Fibroblast of villous mesenchyme (primary cell): ENCODE data around the gene ARHGEF17. TPM values are rescaled to one million over a fixed set of nuclear protein-coding genes. Genes with fewer than 3 reads are reported as not detected.
"Not testable (repeated sequence)": the region's sequence is repeated elsewhere in the genome, so short reads cannot be mapped to it uniquely, and the experiment has no call there.

Experiments used
- DNase-seq: peaks from one replicate; pipeline ENCODE4 v3.0.0-alpha.2; 2010; ENCODE audit warnings: low read depth
- H3K4me3 ChIP-seq: 2 replicates; pipeline ENCODE4 v1.5.1; 2011; ENCODE audit warnings: low read depth, mild to moderate bottlenecking, low read length
- CTCF ChIP-seq: IDR thresholded peaks from 2 replicates; pipeline ENCODE4 v1.5.1; 2012; ENCODE audit warnings: low read depth, mild to moderate bottlenecking, low read length; ENCODE audit not compliant: insufficient read depth
- total RNA-seq: library from RNA; depleted of rRNA; stranded (reverse); fragments of >200 nt; gene quantifications from 2 replicates; pipeline ENCODE4 v1.2.3, GENCODE V29; 2012

The ARHGEF17 gene
- total RNA-seq, 1 donor = 71.2 TPM

GRCh38 chr11:73269459-73270015 lies 38.5 kb upstream of the ARHGEF17 start:
- DNase-seq = no peak
- no peak for TF ChIP-seq CTCF
- H3K4me3 ChIP-seq = no peak overlapping the region

GRCh38 chr11:73270016-73270854 lies 37.8 kb upstream of the ARHGEF17 start:
- no peak for DNase-seq
- H3K4me3 ChIP-seq = no peak overlapping the region
- TF ChIP-seq CTCF = no peak

GRCh38 chr11:73270855-73271477 lies 37.1 kb upstream of the ARHGEF17 start:
- no peak for TF ChIP-seq CTCF

GRCh38 chr11:73271478-73271865 lies 36.6 kb upstream of the ARHGEF17 start:
- DNase-seq = peak; percentile 36
- H3K4me3 ChIP-seq = not testable (repeated sequence)

More at GRCh38 chr11:73270855-73271477, 37.1 kb upstream of the ARHGEF17 start:
- no peak for DNase-seq
- no peak overlapping the region for H3K4me3 ChIP-seq

GRCh38 chr11:73271936-73272679 lies 36.0 kb upstream of the ARHGEF17 start, which contains the start of gene P2RY6:
Gene P2RY6 (plus strand): TSS chr11:73272338. CDS start chr11:73296519, 24,181 bp downstream.
- peak; percentile 56 for DNase-seq
- TF ChIP-seq CTCF = no peak
- no peak within 1 kb of the TSS for H3K4me3 ChIP-seq

GRCh38 chr11:73272680-73273038 lies 35.4 kb upstream of the ARHGEF17 start:
- TF ChIP-seq CTCF = no peak
- no peak for DNase-seq
- H3K4me3 ChIP-seq = no peak overlapping the region
